Central memory CD4-positive, alpha-beta T cell (primary cell): ENCODE measurements around the gene STBD1.
"Not testable (repeated sequence)": the region's sequence is repeated elsewhere in the genome, so short reads cannot be mapped to it uniquely, and the experiment has no call there.

Experiments
- DNase-seq: peaks from one replicate; pipeline ENCODE4 v3.0.0; 2022

STBD1 gene

DNA sequence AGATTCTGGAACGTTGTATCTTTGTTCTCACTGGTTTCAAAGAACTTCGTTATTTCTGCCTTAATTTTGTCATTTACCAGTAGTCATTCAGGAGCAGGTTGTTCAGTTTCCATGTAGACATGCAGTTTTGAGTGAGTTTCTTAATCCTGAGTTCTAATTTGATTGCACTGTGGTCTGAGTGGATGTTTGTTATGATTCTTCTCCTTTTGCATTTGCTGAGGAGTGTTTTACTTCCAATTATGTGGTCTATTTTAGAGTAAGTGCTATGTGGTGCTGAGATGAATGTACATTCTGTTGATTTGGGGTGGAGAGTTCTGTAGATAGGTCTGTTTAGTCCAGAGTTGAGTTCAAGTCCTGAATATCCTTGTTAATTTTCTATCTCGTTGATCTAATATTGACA, 18.7 kb upstream of the STBD1 start:
- not testable (repeated sequence) for DNase-seq

DNA sequence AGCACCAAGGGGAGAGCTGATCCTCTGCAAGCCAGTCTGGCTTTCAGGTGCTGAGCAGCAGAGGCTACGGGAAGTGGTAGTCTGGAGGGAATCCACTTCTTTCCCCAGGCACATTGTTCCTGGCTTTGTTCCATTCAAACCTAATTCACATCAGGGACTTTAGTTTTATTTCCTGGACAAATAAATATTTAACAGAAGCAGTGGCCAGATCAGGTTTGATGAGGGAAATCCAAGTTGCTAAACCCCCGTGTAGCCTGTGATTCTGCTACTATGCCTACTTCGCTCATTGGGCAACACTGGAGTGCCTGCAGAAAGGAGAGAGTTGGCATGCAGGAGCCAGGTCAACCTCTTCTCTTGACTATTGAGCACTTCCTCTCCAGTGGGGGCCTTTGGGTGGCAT, 13.8 kb upstream of the STBD1 start:
- DNase-seq, result no peak

DNA sequence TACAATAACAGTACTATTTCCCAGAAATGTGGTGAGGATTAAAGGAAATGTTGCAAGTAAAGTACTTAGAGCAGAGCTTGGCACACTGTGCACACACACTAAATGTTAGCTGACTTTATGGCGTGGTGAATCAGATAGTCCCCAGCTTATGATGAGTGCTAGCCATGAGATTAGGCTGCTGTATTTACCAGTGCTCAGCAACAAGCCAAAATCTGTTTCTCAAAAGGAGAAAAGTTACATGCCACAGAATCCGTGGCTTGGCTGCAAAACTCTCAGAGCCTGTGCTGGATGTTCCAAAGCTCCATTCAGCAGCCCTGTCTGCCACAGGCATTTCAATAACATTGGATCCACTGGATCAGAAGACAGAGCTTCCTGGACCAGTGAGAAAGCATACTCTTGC, 12.8 kb upstream of the STBD1 start:
- DNase-seq, result no peak

DNA sequence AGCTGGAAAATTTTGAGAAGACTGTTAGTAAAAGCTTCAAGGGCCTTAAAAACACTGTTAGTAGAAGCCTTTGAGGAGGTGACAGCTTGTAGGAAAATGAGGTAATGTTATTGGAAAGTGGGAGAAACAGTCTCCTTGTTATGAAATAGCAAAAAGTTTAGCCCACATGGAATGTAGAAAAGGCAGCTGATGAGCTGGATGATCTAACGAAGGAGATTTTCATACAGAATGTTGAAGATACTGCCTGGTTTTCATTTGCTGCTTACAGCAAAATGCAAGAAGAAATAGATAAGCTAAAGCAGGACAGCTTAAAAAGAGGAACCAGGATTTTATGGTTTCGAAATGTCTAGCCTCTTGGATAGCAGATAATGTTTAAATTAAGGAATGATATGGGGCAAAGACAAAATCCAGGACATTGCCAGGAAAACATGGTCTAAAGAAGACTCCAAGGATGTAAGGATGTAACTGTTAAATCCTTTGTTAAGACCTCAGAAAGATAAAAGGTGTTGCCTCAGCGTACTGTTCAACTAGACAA, 10.2 kb upstream of the STBD1 start:
- no peak for DNase-seq

DNA sequence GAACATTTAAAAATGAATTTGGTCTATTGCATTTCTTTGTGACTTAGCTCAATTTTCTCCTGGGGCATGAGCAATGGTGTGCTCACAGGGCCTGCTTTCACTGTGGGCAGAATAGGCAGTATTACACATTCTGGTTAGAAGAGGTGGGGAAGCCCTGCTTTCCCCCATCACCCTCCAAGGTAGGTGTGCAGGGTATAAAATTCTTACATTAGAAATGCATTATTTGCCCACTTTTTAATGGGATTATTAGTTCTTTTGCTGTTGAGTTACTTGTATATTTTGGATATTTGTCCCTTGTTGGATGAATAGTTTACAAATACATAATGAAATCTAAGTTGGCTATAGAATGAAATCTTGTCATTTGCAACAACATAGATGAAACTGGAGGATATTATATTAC, 8.3 kb upstream of the STBD1 start:
- DNase-seq, result no peak

DNA sequence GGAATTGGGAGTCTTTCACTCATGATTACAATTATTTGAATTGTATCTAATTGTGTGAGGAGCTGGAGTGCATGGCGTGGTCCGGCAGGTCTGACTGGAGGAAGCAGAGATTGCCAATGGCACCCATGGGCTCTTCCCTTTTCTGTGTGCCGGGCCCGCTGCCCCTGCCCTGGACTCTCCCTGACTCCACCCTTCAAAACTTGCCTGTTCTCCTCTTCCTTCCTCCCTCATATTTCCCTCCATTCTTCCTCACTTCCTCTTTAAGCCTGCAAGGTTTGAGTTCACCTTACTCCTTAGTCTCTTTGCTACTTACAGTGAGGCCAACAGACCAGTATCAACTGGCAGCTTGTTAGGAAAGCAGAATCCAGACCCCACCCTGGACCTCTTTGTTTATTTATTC, 6.5 kb upstream of the STBD1 start:
- no peak for DNase-seq

DNA sequence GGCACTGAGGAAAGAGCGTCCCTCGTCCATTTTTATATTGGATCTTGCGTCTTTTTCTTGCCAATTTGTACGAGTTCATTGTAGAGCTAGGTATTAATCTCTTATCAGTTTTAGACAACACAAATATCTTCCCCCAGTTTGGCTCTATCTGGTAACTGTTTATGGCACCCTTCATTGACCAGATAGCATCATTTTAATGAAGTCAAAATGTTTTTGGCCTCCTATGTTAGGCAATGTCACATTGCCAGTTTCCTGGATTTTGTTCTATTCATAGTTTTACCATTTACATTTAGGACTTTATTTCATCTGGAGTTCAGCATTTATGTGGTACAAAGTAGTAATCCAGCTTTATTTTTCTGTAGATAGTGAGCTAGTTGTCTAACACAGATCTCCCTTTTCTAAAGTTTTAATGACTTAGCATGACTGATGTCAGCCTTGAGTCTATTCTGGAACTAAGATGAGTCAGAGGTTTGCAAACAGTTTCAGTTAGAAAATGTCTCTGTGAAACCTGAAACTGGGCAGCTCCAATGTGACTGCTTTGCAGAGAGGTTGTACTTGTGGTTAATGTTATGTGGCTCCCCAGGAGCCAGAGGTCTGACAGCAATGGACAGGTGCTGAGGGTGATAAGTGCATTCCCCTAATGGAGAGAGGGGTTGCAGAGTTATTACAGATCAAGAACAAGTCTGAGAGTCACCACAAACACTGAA, 5.3 kb upstream of the STBD1 start:
- DNase-seq, result no peak

DNA sequence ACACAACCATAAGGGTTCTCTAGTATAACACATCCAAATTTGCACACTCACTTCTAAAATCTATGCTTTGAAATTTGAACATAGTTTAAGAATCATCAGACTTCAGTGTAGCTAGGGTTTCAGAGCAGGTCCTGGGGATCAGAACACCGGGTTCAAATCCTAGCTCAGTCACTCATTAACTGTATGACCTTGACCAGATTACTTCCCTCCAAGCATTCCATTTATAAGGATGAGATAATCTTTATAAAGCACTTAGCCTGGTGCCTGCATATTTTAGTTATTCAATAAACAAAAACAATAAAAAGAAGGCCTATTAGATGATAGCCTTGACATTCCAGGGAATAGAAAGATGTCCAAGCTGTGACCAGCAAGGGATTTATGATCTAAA, 4.8 kb upstream of the STBD1 start:
- DNase-seq, result no peak

DNA sequence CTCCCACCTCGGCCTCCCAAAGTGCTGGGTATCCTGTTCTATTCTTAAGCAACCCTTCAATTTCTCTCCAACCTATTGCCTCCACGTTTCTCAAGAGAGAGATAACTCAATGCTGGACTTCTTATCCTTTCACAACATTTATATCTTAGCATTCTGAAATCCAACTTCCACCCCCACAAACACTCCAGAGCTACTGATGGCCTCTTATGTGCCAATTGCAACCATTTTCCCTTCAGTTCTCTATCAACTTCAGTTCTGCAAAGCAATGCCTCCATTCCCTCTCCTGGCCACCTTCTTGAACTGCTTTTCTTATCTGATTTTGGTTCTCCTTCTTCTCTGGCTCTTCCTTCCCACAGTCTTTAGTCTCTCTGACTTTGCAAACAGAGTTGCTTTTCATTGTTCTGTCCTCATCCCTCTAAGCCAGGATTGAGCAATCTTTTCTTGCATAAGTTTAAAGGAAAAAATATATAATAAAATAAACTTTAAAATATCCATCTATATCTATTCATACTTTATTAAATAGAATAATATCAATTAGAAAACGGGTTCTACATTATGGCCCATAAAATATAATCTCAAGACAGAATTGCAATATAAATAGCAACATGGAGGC, 3.6 kb upstream of the STBD1 start:
- no peak for DNase-seq

DNA sequence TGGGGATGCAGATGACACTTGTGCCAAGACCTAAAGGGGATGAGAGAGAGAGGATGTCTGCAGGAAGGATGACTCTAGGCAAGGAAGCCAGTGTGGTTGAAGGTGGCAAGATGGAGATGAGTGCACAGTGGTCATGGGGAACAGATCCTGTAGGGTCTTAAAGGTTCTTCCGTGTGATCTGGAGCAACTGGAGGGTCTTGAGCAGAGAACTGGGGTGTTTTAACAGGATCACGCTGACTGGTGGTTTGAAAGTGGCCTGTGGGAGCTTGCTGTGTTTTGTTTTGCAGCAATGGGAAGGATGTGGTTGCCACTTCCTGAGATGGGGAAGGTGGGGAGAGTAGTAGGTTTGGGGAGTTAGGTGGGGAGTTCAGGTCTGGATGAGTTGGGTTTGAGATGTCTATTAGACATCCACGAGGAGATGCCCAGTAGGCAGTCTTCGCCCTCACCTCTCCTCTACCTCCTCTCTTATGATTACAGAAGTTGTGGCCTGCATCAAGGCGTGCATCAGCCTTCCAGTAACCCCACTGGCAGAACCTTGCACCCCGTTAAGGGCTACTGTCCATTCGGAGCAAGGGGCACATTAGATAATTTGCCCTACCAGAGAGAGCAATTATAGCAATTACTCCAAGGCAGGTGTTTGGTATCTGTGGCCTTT, 1.4 kb upstream of the STBD1 start:
- peak; percentile 21 for DNase-seq

DNA sequence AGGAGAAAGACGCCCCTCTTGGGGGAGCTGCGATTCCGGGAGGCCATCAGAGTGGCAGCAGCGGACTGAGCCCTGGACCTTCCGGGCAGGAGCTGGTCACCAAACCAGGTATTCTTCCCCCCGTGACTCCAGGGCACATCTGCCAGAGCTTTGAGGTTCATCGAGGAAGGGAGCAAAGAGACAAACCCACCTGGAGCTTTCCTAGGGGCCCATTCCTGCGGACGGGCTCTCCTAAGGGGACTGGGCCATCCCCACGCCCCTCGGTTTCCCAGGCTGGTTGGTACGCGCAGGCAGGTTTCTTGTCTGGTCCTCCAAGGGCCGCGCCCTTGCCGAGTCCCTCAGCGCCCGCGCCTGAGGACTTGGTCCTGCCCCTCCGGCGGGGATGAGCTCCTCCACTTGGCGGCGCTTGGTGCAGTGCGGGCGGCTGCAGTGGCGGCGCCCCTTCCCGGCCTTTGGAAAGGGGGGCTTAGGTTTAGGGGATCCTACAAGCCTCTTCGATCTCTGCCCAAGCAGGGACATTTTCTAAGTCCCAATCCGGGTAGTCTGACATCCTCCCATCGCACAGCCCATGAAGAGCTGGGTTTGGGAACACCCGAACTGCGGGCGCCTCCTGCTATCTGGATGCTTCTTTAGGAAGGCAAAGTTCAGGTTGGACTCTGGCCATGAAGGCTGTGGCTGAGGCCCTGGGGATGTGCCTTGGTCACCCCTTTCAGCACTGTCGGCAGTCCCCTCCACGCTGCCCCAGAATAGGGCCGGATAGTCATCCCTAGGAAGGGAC, 538 bp downstream of the STBD1 start:
- no peak for DNase-seq

DNA sequence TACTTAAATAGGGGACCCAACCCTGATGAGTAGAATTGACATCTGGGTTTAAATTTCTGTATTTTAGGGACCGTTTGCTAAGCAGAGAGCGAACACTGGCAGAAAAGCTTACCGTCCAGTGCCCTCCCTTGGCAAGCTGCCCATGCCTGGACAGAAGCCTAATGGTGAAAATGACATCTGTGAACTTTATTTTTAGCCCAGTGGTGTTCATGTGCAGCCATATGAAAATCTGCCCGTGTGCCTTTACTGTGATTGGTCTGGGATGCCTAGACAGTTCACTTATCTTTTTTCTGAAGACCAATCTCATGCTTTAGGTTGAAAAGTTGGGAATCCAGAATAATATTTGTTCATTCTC, 1.1 kb downstream of the STBD1 start:
- no peak for DNase-seq

DNA sequence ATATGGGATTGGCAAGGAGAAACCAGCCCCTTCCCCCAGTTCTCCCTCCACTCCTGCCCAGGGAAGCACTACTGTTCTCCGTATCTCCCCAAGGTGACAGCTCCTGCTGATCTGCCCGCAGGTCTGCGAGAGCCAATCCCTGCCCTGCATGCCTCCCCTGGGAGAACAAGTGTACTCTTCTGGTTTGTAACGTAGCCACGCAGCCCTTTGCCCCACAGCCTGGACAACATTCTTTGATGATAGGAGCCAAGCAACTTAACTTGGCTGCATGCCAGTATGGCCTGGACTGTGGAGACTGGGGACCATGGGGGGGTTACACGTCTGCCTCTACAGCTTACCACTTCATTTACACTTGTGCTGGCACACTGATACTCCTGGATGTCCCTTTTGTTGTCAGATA, 2.0 kb downstream of the STBD1 start:
- DNase-seq, result no peak

DNA sequence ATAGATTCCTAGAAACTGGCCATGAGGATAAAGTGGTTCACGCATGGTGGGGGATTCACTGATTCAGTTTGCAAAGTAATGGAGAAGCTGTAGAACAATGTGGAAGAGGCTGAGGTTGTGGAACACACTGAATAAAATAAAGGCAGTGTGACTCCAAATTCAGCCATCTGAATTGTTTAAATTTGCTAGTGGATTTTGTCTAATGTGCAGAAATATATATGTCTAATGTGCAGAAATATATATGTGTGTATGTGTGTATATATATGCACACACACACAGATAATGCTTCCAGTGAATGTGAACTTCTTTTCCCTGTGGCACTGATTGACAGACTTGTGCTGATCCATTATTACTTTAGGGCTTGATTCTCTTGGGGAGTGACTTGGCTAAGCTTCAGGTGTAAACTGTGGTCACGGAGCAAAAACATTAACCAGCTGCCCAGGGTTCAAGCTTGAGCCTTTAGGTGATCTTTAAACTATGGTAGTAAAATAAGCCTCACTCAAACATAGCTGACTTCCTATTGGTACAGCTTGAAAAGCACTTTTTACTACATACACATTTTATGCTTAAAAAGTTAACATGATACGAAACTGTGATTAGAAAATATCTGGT, 3.5 kb downstream of the STBD1 start:
- no peak for DNase-seq

DNA sequence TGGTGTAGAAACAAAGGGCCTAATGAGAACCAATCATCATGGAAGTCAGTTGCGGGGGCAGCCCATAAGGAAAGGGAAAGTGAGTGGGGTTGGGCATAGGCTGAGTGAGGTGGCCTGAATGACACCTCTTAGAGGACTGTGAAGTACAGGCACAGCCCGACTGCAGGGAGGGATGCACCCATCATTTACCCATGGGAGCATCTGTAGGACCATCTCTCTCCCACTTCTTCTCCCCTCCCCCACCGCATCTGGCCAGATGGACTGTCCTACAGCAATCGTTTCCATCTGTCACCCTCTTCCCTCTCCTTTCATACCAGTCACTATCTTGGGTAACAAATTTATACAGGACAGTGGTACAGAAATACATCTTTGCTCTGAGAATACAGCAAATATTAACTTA, 4.2 kb downstream of the STBD1 start:
- no peak for DNase-seq

DNA sequence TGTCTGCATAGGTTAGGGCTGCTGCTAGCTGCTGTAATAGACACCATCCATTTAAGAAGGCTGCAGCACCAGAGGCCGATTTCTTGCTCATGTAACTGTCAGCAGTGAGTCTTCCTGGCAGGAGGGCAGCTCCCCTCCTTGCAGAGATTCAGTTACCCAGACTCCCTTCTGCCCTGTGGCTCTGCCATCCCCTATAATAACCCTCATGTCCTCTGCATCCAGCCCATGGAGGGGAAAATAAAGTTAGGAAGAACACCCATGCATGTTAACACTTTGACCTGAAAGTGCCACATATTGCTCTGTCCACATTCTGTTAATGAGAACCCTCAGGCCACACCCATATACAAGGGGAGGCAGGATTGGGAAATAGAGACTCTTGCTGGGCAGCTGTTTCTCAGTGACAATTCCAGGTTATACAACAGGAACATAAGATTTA, 5.4 kb downstream of the STBD1 start:
- DNase-seq, result no peak

DNA sequence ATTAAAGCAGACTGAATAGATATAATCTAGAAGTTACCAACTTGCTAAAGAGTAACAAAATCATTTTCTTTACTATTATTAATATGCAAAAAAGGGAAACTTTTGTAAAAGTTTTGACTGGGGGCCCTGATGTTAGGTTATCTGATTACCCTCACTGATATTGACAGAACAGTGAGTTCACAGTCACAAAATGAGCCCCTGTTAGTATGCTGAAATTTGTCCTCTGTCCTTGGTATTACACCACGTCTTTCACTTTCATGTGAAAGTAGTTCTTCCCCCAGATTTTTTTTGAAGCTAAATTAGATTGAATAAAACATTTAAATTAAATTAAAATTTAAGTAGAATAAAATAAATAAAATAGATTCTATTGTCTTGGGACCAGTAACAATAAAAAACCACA, 5.9 kb downstream of the STBD1 start:
- no peak for DNase-seq

DNA sequence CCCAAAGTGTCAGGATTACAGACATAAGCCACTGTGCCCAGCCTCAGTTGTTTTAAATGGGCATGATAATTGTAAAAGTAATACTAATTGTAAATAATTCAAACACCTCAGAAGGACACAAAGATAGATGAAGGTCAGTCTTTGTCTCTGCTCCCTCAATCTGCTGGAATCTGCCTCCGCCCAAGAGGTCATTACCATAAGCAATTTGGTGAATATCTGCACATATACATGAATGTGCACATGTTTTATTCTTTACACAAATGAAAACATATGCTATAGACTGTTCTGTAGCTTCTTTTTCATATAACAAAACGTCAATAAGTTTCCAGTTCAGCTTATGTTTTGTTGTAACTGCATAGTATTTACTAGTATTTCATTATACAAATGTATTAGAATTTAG, 7.0 kb downstream of the STBD1 start:
- DNase-seq, result no peak

DNA sequence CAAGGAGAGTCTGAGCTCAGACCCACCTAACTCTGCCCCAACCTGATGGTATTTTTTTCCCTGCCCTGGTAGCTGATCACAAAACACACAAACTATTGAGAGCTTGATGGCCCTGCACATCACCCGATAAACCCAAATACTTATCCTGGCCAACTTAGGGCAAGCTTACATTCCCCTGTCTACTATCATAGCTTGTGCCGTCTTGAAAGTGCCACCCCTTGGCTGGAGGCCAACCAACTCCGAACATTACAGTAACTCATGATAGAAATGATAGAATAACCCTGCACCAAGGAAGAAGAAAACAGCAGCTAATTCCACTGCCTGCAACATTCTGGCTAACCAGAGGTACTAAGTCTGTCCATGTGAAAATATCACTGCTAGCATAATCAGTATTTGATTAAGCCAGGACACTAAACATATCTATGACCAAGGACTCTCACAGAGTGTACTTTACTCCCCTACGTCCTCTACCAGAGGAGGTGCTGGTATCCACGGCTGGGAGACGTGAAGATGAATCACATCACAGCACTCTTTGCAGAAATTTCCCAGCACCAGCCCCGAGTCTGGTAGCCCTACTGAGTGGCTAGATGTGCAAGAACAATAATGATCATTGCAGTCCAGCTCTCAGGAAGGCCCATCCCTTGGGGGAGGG, 8.9 kb downstream of the STBD1 start:
- no peak for DNase-seq

DNA sequence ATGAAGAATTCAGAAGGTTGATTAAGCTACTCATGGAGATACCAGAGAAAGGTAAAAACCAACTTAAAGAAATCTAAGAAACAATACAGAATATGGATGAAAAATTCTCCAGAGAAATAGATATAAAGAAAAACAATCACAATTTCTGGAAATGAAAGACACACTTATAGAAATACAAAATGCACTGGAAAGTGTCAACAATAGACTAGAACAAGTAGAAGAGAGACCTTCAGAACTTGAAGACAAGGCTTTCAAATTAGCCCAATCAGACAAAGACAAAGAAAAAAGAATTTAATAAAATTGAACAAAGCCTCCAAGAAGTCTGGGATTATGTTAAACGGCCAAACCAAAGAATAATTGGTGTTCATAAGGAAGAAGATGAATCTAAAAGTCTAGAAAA, 9.6 kb downstream of the STBD1 start:
- DNase-seq, result no peak

DNA sequence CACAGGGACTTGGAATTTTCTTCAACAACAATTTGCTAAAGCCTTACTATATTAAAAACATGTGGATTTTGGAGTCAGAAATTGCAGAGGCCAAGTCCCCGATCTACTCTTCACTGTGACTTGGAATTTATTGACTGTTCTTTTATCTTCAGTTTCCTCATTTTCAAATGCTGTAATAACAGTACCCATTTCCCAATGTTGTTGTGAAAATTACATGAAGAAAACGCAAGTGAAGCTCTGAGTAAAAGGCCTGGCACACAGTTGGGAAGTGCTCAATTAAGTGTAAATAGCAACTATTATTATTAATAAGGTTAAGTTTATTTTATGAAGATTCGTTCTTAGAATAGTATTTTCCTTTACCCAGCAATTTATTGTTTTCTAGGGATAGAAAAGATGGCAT, 15.7 kb downstream of the STBD1 start:
- no peak for DNase-seq

DNA sequence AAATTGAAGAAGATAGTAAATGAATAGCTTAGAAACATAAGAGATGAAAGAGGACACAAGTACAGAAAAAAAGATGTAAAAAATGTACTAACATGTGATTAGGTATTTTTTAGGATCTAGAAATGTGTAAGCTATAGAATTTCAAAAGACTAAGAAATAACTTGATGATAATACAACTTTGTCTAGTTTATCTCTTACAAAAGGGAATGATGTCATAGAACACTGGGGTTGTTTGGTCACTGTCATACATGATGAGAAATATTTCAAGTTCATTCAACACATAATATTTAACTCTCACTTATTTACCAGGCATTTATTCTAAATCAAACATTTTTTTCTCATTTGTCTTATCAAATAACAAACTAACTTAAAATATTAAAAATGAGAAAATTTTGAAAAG, 18.5 kb downstream of the STBD1 start:
- DNase-seq, result no peak

DNA sequence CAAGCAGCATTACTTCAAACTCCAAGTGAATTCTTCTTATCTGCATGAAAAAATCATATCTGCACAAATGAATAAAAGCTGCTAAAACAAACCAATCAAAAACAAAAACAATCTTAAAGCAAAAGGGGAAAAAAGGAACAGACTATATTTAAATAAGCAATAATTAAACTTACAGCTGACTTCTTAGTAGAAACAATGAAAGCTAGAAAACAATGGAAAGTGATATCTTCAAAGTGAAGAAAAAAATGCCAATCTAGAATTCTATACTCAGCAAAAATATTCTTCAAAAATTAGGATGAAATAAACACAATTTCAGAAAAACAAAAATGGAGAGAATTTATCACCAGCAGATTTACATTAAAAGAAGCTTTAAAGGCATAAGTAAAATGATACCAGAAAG, 20.0 kb downstream of the STBD1 start:
- DNase-seq, result no peak
